HL-60 (cell line): ENCODE measurements around the gene CNNM1.

Experiments used
- DNase-seq, 2 experiments: peaks; one replicate each; pipeline ENCODE4 v3.0.0-alpha.2; 2010 to 2020; ENCODE audit warnings: low read depth in 1 of 2, low spot score in 1 of 2
- H3K27ac ChIP-seq: fragments of 250-450 bp; sonication (Bioruptor Pico); replicated peaks from 2 replicates; pipeline ENCODE4 v1.5.1; 2020; ENCODE audit warnings: mild to moderate bottlenecking, moderate library complexity
- H3K27me3 ChIP-seq: fragments of 250-450 bp; sonication (Bioruptor Pico); 2 replicates; pipeline ENCODE4 v1.5.1; 2021; ENCODE audit warnings: mild to moderate bottlenecking, moderate library complexity; ENCODE audit not compliant: insufficient read depth, poor library complexity, severe bottlenecking
- H3K4me3 ChIP-seq: replicated peaks from 2 replicates; pipeline ENCODE4 v1.5.1; 2011; ENCODE audit warnings: mild to moderate bottlenecking, control low read depth, low read length; ENCODE audit not compliant: insufficient read depth
- GABPA ChIP-seq: IDR thresholded peaks from 2 replicates; pipeline ENCODE4 v1.6.1; 2012; ENCODE audit warnings: low read depth
- POLR2AphosphoS5 ChIP-seq: IDR thresholded peaks from 2 replicates; pipeline ENCODE4 v1.6.1; 2012; ENCODE audit warnings: low read depth
- REST ChIP-seq: IDR thresholded peaks from 2 replicates; pipeline ENCODE4 v1.6.1; 2012; ENCODE audit warnings: low read depth; ENCODE audit not compliant: insufficient replicate concordance
- SPI1 ChIP-seq: IDR thresholded peaks from 2 replicates; pipeline ENCODE4 v1.6.1; 2012; ENCODE audit warnings: low read depth, mild to moderate bottlenecking, borderline replicate concordance
- TF ChIP-seq, protein P1 (sequence below): IDR thresholded peaks from one replicate; pipeline ENCODE4 v1.5.1; 2011; ENCODE audit warnings: low read length, control low read depth, inconsistent platforms; ENCODE audit not compliant: insufficient read depth

CNNM1 gene

DNA sequence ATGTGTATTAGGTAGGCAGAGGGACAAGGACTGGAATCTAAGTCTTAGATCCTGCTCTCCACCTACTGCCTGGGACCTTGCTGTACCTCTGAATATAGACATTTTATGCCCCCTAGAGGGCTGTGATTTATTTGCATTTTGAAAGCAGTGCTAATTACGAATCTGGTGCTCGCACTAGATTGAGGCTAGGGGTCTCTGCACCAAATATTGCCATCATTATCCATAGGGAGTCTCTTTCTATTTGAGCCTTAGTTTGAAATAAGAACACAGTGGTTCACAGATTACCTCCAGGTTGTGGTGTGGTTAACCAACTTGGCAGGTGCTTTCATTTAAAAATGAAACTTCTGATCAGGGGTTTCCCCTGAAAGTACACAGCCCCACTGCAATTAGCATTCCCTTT is 41.8 kb downstream of the CNNM1 start:
- no peak for DNase-seq
- no peak for TF ChIP-seq POLR2AphosphoS5
- no peak for TF ChIP-seq REST
- no peak for TF ChIP-seq SPI1
- TF ChIP-seq, protein P1, sequence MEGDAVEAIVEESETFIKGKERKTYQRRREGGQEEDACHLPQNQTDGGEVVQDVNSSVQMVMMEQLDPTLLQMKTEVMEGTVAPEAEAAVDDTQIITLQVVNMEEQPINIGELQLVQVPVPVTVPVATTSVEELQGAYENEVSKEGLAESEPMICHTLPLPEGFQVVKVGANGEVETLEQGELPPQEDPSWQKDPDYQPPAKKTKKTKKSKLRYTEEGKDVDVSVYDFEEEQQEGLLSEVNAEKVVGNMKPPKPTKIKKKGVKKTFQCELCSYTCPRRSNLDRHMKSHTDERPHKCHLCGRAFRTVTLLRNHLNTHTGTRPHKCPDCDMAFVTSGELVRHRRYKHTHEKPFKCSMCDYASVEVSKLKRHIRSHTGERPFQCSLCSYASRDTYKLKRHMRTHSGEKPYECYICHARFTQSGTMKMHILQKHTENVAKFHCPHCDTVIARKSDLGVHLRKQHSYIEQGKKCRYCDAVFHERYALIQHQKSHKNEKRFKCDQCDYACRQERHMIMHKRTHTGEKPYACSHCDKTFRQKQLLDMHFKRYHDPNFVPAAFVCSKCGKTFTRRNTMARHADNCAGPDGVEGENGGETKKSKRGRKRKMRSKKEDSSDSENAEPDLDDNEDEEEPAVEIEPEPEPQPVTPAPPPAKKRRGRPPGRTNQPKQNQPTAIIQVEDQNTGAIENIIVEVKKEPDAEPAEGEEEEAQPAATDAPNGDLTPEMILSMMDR: no peak
- no peak for TF ChIP-seq GABPA
- H3K4me3 ChIP-seq: no peak overlapping the region
- H3K27me3 ChIP-seq: no peaks in the 10 kb centered on the region
- H3K27ac ChIP-seq: no peak overlapping the region

GRCh38 chr10:99372546-99373271 is 43.6 kb downstream of the CNNM1 start:
- Histone ChIP-seq H3K27me3 (no peaks in the 10 kb centered on the region), H3K4me3 (no peak overlapping the region), H3K27ac (no peak overlapping the region)
- DNase-seq: no peak
- no peak for TF ChIP-seq POLR2AphosphoS5
- no peak for TF ChIP-seq REST
- no peak for TF ChIP-seq GABPA
- TF ChIP-seq SPI1: no peak
- TF ChIP-seq, protein P1: no peak

DNA sequence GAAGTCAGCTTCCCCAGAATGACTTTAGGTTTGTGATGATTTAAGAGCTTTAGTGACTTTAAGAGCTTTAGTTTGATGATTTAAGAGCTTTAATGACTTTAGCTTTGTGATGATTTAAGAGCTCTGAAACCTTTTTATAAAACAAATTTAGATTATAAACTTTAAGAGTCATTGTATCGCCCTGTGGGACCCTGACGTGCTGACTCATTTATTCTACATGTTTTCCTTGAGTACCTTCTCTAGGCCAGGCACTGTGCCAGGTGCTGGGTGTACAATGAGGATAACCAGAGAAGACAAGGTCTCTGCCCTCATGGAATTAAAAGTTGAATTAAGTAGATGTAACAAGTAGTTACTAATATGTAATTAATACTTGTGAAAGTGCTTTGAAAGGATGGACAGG is 45.4 kb downstream of the CNNM1 start:
- TF ChIP-seq GABPA: no peak
- no peak for TF ChIP-seq SPI1
- TF ChIP-seq REST: no peak
- TF ChIP-seq, protein P1: no peak
- TF ChIP-seq POLR2AphosphoS5: no peak
- H3K27ac ChIP-seq: no peak overlapping the region
- no peaks in the 10 kb centered on the region for H3K27me3 ChIP-seq
- DNase-seq: no peak
- no peak overlapping the region for H3K4me3 ChIP-seq
